Epithelial cell of prostate (primary cell): Measurements from ENCODE around the gene LRRN2.

ENCODE experiments used
- DNase-seq: peaks from one replicate; pipeline ENCODE4 v3.0.0-alpha.2; 2011; ENCODE audit warnings: low read depth, low spot score
- H3K27ac ChIP-seq: fragments of 450-650 bp; 2 replicates; pipeline ENCODE4 v1.5.1; 2017; ENCODE audit warnings: mild to moderate bottlenecking

Gene LRRN2

GRCh38 chr1:204613636-204614035 is 71.9 kb downstream of the LRRN2 start:
- no peak overlapping the region for H3K27ac ChIP-seq
- no peak for DNase-seq

DNA sequence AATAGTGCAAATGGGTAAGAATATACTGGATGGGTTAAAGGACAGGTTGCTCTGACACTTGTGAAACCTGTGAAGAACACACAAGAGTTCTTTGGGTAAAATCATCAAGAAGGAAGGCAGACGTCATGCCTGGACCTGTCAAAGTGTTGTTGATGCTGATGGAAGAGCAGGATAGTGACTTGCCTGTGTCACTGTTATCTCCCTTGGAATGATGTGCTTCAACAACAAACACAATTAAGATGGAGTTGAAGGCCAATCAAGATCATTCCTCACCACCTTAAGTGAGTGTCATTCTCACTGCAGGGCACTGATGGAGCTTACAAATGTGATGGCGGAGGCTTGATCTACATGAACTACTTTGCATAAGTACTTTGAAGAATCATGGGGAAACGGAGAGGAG is 73.2 kb downstream of the LRRN2 start:
- H3K27ac ChIP-seq = no peak overlapping the region
- DNase-seq = no peak

DNA sequence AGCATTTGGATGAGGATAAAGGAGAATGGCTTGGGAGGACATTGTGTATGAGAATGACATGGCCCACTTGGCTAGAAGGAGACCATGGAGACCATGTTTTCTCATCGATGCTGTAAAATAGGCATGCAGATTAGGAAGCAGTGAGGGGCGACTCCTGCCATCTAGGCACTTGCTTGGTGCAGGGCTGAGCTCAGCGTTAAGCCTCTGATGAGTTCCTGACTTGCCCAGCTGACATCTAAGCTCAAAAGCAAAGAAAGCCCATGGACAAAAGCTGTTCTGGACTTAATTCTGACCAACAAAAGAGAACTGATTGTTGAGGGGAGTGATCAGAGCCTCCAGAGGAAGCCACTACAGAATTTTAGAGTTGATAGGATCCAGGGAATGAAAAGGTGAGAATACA is 74.5 kb downstream of the LRRN2 start:
- H3K27ac ChIP-seq = no peak overlapping the region
- DNase-seq = no peak

GRCh38 chr1:204607910-204608309 is 77.6 kb downstream of the LRRN2 start:
- DNase-seq = no peak
- H3K27ac ChIP-seq = no peak overlapping the region

GRCh38 chr1:204605791-204606190 is 79.7 kb downstream of the LRRN2 start:
- H3K27ac ChIP-seq = no peak overlapping the region
- DNase-seq = no peak

- no peak for DNase-seq
Measured at GRCh38 chr1:204602871-204603542, 82.5 kb downstream of the LRRN2 start.

DNA sequence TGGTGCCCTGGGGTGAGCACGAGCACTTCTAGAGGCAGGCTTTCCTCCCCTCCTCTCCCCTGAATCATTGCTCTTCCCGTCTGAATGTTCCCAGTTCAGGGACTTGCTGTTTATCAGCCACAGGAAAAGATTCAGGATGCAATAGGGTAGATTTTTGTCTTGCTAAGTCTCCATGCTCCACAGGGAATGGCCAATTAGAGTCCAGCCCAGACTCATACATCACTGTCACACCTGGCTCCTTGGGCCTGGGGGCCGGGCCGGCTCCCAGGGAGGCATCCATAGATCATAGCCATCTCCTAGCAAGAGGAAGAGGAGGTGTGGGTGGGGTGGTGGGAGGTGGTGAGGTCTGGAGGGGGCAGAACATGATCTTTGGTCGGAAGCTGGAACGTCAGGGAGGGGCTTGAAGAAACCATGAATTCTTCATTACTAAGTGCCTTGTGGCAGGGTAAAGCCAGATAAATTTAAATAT is 83.4 kb downstream of the LRRN2 start:
- H3K27ac ChIP-seq = no peak overlapping the region
- DNase-seq = no peak

More at GRCh38 chr1:204602871-204603542, 82.5 kb downstream of the LRRN2 start:
- H3K27ac ChIP-seq = no peak overlapping the region

- DNase-seq = no peak
- no peak overlapping the region for H3K27ac ChIP-seq
Measured at GRCh38 chr1:204600968-204601367, 84.6 kb downstream of the LRRN2 start.

DNA sequence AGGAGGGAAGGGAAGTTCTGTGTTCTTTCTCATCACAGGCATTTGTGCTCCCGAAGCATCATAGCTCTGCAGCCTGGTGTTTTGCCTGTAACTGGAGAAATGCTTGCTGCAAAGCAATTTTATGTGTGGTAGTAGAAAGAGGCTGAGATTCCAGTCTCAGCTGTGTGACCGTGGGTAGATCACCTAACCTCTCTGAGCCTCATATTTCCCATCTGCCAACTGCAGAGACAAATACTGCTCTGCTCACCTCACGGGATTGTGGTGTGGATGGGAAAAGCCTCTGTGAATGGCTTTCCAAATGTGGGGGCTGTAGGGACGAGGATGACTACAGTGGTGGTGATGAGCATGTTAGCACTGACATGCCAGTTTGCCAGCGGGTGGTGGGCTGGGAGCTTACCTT is 85.3 kb downstream of the LRRN2 start:
- no peak for DNase-seq
- no peak overlapping the region for H3K27ac ChIP-seq

DNA sequence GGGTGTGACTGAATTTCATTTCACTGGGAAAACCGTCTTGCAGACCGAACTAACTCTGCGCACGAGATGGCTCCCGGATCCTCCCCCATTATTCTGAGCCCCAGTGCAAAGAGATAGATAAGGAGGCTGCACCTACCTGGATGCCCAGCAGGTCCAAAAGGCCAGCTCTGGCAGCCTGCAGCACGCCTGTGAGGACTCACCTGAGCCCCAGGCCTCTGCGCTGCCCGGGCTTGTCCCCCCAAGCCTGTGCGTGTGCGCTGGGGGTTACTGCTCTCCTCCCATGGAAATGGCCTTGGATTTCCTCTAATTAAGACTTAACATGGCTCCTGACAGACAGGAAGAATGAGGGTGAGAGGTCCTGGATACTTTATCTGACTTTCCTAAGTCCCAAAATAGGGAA is 85.9 kb downstream of the LRRN2 start:
- no peak overlapping the region for H3K27ac ChIP-seq
- no peak for DNase-seq

- no peak for DNase-seq
- no peak overlapping the region for H3K27ac ChIP-seq
Measured at GRCh38 chr1:204599098-204599497, 86.4 kb downstream of the LRRN2 start.

- no peak overlapping the region for H3K27ac ChIP-seq
- DNase-seq = no peak
Measured at GRCh38 chr1:204598319-204598969, 87.1 kb downstream of the LRRN2 start.

GRCh38 chr1:204592246-204592948 is 93.1 kb downstream of the LRRN2 start:
- no peak overlapping the region for H3K27ac ChIP-seq
- DNase-seq = no peak

- no peak overlapping the region for H3K27ac ChIP-seq
- no peak for DNase-seq
Measured at GRCh38 chr1:204591473-204592090, 94.0 kb downstream of the LRRN2 start.

- no peak for DNase-seq
Measured at GRCh38 chr1:204589409-204590038, 96.0 kb downstream of the LRRN2 start.

GRCh38 chr1:204588826-204589225 is 96.7 kb downstream of the LRRN2 start:
- H3K27ac ChIP-seq = no peak overlapping the region
- no peak for DNase-seq

More at GRCh38 chr1:204589409-204590038, 96.0 kb downstream of the LRRN2 start:
- no peak overlapping the region for H3K27ac ChIP-seq

DNA sequence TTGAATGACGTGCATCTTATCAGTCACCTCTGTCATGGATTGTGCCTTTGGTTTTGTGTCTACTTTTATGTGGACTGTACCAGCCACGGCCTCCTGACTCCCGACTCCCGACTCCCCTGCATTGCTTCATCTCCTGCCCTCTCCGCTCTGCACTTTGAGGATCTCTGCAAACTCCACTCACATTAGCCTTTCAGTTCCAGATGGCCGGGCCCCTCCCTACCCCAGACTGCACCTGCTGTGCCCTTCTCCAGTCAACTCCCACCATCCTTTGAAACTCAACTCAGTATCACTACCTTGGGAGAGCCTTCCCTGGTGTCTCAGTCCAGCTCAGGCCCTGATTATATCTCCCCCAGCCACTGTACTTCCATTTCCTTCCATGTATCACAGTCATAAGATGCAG is 97.9 kb downstream of the LRRN2 start:
- no peak for DNase-seq
- no peak overlapping the region for H3K27ac ChIP-seq

- no peak for DNase-seq
- H3K27ac ChIP-seq = no peak overlapping the region
Measured at GRCh38 chr1:204584699-204585372, 100.7 kb downstream of the LRRN2 start.

DNA sequence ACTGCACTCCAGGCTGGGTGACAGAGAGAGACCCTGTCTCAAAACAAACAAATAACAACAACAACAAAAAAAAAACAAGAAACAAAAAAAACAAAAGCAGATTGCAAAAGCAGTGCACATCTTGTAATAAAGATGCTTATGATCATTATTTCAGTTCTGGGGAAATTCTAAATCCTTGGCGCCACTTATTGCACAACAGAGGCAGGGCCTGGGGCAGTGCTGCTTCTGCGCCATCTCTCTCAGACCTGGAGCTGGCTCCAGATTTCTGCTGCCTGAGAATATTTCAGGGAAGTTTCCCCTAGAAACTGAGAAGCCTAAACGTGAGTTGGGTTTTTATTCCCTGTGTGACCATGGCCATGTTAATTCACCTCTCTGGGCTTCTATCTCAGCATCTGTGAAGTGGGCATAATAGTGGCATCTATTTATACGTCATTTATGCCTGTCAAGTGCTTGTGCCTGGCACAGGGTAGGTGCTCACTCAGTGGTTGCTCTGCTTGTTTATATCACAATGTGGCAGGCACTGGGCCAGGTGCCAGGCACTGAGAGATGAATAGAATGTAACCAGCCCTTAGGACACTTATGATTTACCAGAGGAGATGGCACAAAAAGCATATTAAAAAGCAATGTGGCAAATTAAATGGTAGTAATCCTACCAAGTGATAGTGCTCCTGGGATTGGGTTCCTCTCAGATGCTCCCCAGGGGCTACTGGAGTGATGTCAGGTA is 101.5 kb downstream of the LRRN2 start:
- no peak for DNase-seq
- no peak overlapping the region for H3K27ac ChIP-seq
